Measurements from ENCODE around the gene GLI3.

GLI3 gene

GRCh38 chr7:42039921-42040320, 197.1 kb downstream of the GLI3 start:
- ChIA-PET CTCF (interaction anchor here (0.7 to 1.7 kb wide), 3 partner anchors 10 to 60 kb away, joined by 3 to 7 read pairs (median 5); no protein-coding TSS in a partner anchor), POLR2A (no interaction called here)
- no peak for DNase-seq (ENCODE audit: low read depth, low spot score)
- H3K4me3 ChIP-seq (ENCODE audit: low read depth, low read length), result no peak overlapping the region
- TF ChIP-seq CTCF (IDR thresholded peaks at IDR 0.05; ENCODE audit: insufficient read depth, low read length, missing control alignments), result no peak

GRCh38 chr7:42035210-42035609, 201.8 kb downstream of the GLI3 start:
- POLR2A ChIA-PET, result no interaction called here
- no peak for DNase-seq (ENCODE audit: low read depth, low spot score)
- no peak overlapping the region for H3K4me3 ChIP-seq (ENCODE audit: low read depth, low read length)
- no peak for TF ChIP-seq CTCF (IDR thresholded peaks at IDR 0.05; ENCODE audit: insufficient read depth, low read length, missing control alignments)
- CTCF ChIA-PET, result interaction anchor here (0.5 to 2.0 kb wide), 5 partner anchors 10 to 1313 kb away, joined by 3 to 6 read pairs (median 4); no protein-coding TSS in a partner anchor

GRCh38 chr7:42033480-42033879, 203.5 kb downstream of the GLI3 start:
- ChIA-PET POLR2A (no interaction called here), CTCF (interaction anchor here (0.5 to 2.0 kb wide), 3 partner anchors 10 to 45 kb away, joined by 3 to 6 read pairs (median 3); no protein-coding TSS in a partner anchor)
- no peak for DNase-seq (ENCODE audit: low read depth, low spot score)
- TF ChIP-seq CTCF (IDR thresholded peaks at IDR 0.05; ENCODE audit: insufficient read depth, low read length, missing control alignments), result no peak
- no peak overlapping the region for H3K4me3 ChIP-seq (ENCODE audit: low read depth, low read length)

- ChIA-PET POLR2A (no interaction called here), CTCF (interaction anchor here (0.8 kb wide), 1 partner anchor 52 kb away, joined by 3 read pairs; no protein-coding TSS in a partner anchor)
- TF ChIP-seq CTCF (IDR thresholded peaks at IDR 0.05; ENCODE audit: insufficient read depth, low read length, missing control alignments), result no peak
- no peak for DNase-seq (ENCODE audit: low read depth, low spot score)
- H3K4me3 ChIP-seq (ENCODE audit: low read depth, low read length), result no peak overlapping the region
These were observed 207.6 kb downstream of the GLI3 start for GRCh38 chr7:42029405-42029804.

GRCh38 chr7:42027521-42027920, 209.5 kb downstream of the GLI3 start:
- ChIA-PET POLR2A (no interaction called here), CTCF (interaction anchor here (6.0 kb wide), 1 partner anchor 49 kb away, joined by 28 read pairs; no protein-coding TSS in a partner anchor)
- H3K4me3 ChIP-seq (ENCODE audit: low read depth, low read length), result no peak overlapping the region
- no peak for DNase-seq (ENCODE audit: low read depth, low spot score)
- TF ChIP-seq CTCF (IDR thresholded peaks at IDR 0.05; ENCODE audit: insufficient read depth, low read length, missing control alignments), result no peak

- POLR2A ChIA-PET, result no interaction called here
- DNase-seq (ENCODE audit: low read depth, low spot score), result no peak
- TF ChIP-seq CTCF (IDR thresholded peaks at IDR 0.05; ENCODE audit: insufficient read depth, low read length, missing control alignments), result no peak
- no peak overlapping the region for H3K4me3 ChIP-seq (ENCODE audit: low read depth, low read length)
- CTCF ChIA-PET, result interaction anchor here (0.5 to 6.0 kb wide), 4 partner anchors 8 to 470 kb away, joined by 3 to 28 read pairs (median 4); no protein-coding TSS in a partner anchor
These were observed 210.3 kb downstream of the GLI3 start for GRCh38 chr7:42026622-42027197.
